ENCODE results near the gene BNIP1. TPM values are rescaled to one million over a fixed set of nuclear protein-coding genes. Genes with fewer than 3 reads are reported as not detected.

BNIP1 gene
- total and polyA plus RNA-seq, 2 experiments from 2014 or later: 13.7 to 14.1 TPM

DNA sequence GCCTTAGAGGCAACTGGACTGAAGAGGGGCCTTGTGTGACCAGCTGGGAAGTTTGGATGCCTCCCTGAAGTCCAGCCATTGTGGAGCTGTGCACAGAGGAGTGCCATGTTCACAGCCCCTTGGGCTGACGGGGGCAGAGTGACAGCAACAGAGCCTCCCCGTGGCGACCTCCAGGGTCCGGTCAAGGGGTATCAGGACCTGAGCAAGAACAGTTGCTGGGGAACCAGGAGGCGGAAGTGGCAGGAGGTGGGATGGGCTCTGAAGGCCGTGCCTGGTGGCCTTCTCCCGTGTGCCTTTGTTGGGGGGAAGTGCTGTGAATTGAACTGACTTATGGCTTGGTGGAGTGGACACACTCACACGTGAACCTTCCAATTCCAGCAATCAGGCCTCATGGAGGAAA, 14.0 kb downstream of the BNIP1 start:
- H3K4me1 ChIP-seq (ENCODE audit: insufficient read depth): no peaks in the 10 kb centered on the region
- no peak overlapping the region for H3K27ac ChIP-seq
- in situ Hi-C loops (cut with MboI): loop anchor here (25.0 kb wide), 1 partner anchor 429 kb away; no protein-coding TSS in a partner anchor
- no peak overlapping the region for H3K9ac ChIP-seq
- no peaks in the 10 kb centered on the region for H3K27me3 ChIP-seq (replicated peaks; ENCODE audit: insufficient read depth)
- H3F3A ChIP-seq (ENCODE audit: insufficient read depth): no peaks in the 10 kb centered on the region
- H4K20me1 ChIP-seq (ENCODE audit: insufficient read depth): no peaks in the 10 kb centered on the region
- H3K79me2 ChIP-seq (ENCODE audit: insufficient read depth): no peaks in the 10 kb centered on the region
- no peaks in the 10 kb centered on the region for H3K9me3 ChIP-seq (ENCODE audit: low read depth)
- peaks cover 19% of the 10 kb centered on the region; the same call in 1 of the 2 replicates for H3K36me3 ChIP-seq (ENCODE audit: low read depth)
- no peak for DNase-seq
- TF ChIP-seq EZH2 (IDR thresholded peaks at IDR 0.05; ENCODE audit: insufficient read depth, poor library complexity, severe bottlenecking) (no peak), EZH2phosphoT487 (IDR thresholded peaks at IDR 0.05; ENCODE audit: insufficient read depth, low read depth) (no peak)
- H2AFZ ChIP-seq: no peak overlapping the region
- H3K9me2 ChIP-seq (ENCODE audit: insufficient read depth): no peaks in the 10 kb centered on the region
- WGBS, 2 experiments (ENCODE audit: low coverage in 1 of 2, low lambda C conversion rate in 2 of 2, missing lambda C conversion rate in 2 of 2): 87 to 88% methylated on average over 8 of the region's 8 CpGs
- H3K4me3 ChIP-seq: no peak overlapping the region
- H3K4me2 ChIP-seq (ENCODE audit: unreplicated experiment): no peak overlapping the region

DNA sequence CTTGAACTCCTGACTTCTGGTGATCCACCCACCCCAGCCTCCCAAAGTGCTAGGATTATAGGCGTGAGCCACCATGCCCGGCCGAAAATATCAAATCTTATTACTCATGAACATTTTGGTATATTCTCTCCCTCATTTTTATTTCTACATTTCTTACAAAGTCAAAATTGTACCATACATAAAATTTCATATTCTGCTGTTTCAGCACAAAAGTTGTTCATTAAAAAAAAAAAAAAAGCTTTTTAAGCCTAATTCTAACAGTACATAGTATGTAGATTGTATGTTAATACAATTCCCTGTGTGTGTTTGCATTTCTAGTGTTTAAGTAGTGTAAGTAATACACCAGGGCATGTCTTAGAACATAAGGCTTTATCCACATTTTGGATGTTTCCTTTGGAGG, 14.9 kb downstream of the BNIP1 start:
- in situ Hi-C loops (cut with MboI): loop anchor here (25.0 kb wide), 1 partner anchor 428 kb away; no protein-coding TSS in a partner anchor
- Histone ChIP-seq H3K27me3 (replicated peaks; ENCODE audit: insufficient read depth) (no peaks in the 10 kb centered on the region), H3K4me1 (ENCODE audit: insufficient read depth) (no peaks in the 10 kb centered on the region), H3K79me2 (ENCODE audit: insufficient read depth) (no peaks in the 10 kb centered on the region), H4K20me1 (ENCODE audit: insufficient read depth) (no peaks in the 10 kb centered on the region), H3K4me2 (ENCODE audit: unreplicated experiment) (no peak overlapping the region), H3K9ac (no peak overlapping the region), H3K36me3 (ENCODE audit: low read depth) (peaks cover 19% of the 10 kb centered on the region; the same call in 1 of the 2 replicates), H3F3A (ENCODE audit: insufficient read depth) (no peaks in the 10 kb centered on the region), H3K9me3 (ENCODE audit: low read depth) (no peaks in the 10 kb centered on the region), H3K9me2 (ENCODE audit: insufficient read depth) (no peaks in the 10 kb centered on the region), H2AFZ (no peak overlapping the region), H3K4me3 (no peak overlapping the region), H3K27ac (no peak overlapping the region)
- TF ChIP-seq EZH2 (IDR thresholded peaks at IDR 0.05; ENCODE audit: insufficient read depth, poor library complexity, severe bottlenecking) (no peak), EZH2phosphoT487 (IDR thresholded peaks at IDR 0.05; ENCODE audit: insufficient read depth, low read depth) (no peak)
- WGBS, 2 experiments (ENCODE audit: low coverage in 1 of 2, low lambda C conversion rate in 2 of 2, missing lambda C conversion rate in 2 of 2): 89 to 96% methylated on average over 3 of the region's 3 CpGs
- DNase-seq: no peak

DNA sequence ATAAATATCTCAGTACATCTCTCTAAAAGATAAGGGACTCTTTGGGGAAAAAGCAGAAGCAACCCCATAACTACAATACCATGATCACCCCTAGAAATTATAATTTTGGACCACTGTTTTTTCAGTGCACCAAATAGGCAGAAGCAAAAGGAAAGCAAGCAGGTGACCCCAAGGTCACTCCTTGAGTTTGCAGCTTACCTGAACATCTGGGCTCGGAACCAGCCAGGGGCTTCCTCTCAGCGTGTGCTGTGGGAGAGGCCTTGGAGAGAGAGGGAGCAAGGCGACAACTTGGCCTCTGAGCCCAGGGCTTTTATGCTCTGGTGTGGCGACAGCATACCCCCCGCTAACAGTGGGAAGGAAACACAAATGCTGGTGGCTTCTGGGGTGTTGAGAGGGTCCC, 16.8 kb downstream of the BNIP1 start:
- no peak overlapping the region for H3K27ac ChIP-seq
- H3K9me3 ChIP-seq (ENCODE audit: low read depth): no peaks in the 10 kb centered on the region
- no peaks in the 10 kb centered on the region for H3K4me1 ChIP-seq (ENCODE audit: insufficient read depth)
- no peak overlapping the region for H3K9ac ChIP-seq
- DNase-seq: no peak
- TF ChIP-seq EZH2phosphoT487 (IDR thresholded peaks at IDR 0.05; ENCODE audit: insufficient read depth, low read depth) (no peak), EZH2 (IDR thresholded peaks at IDR 0.05; ENCODE audit: insufficient read depth, poor library complexity, severe bottlenecking) (no peak)
- no peak overlapping the region for H3K4me2 ChIP-seq (ENCODE audit: unreplicated experiment)
- H4K20me1 ChIP-seq (ENCODE audit: insufficient read depth): no peaks in the 10 kb centered on the region
- 98 to 99% methylated on average over 5 of the region's 5 CpGs for WGBS, 2 experiments (ENCODE audit: low coverage in 1 of 2, low lambda C conversion rate in 2 of 2, missing lambda C conversion rate in 2 of 2)
- no peaks in the 10 kb centered on the region for H3K79me2 ChIP-seq (ENCODE audit: insufficient read depth)
- no peaks in the 10 kb centered on the region for H3K27me3 ChIP-seq (replicated peaks; ENCODE audit: insufficient read depth)
- H3K36me3 ChIP-seq (ENCODE audit: low read depth): peaks cover 10% of the 10 kb centered on the region; the same call in 1 of the 2 replicates
- no peaks in the 10 kb centered on the region for H3K9me2 ChIP-seq (ENCODE audit: insufficient read depth)
- in situ Hi-C loops (cut with MboI): loop anchor here (25.0 kb wide), 1 partner anchor 426 kb away; no protein-coding TSS in a partner anchor
- H3K4me3 ChIP-seq: no peak overlapping the region
- no peak overlapping the region for H2AFZ ChIP-seq
- H3F3A ChIP-seq (ENCODE audit: insufficient read depth): peaks cover 6% of the 10 kb centered on the region; the same call in 1 of the 2 replicates

DNA sequence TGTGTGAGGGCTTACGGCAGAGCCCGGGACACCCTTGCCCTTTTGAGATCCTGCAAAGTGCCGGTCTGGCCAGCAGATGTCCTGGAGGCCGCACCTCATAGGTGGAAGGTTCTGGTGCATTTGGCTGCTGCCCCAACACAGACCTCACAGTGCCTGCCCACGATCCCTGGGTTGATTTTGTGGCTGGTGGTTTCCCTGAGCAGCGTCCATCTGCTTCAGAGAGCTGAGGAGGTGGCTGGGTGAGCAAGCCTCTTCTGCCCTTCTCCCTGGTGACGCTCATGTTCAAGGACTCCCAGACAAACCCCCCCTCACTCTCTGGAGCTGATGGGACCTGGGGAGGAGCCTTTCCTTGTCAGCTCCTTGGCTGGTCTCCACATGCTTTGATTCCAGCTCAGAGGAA, 18.9 kb downstream of the BNIP1 start:
- H3K36me3 ChIP-seq (ENCODE audit: low read depth): peaks cover 10% of the 10 kb centered on the region; the same call in 1 of the 2 replicates
- no peak overlapping the region for H3K27ac ChIP-seq
- no peaks in the 10 kb centered on the region for H3K79me2 ChIP-seq (ENCODE audit: insufficient read depth)
- in situ Hi-C loops (cut with MboI): loop anchor here (25.0 kb wide), 1 partner anchor 424 kb away; no protein-coding TSS in a partner anchor
- H2AFZ ChIP-seq: no peak overlapping the region
- DNase-seq: no peak
- H3K4me2 ChIP-seq (ENCODE audit: unreplicated experiment): no peak overlapping the region
- 87 to 89% methylated on average over 7 of the region's 7 CpGs for WGBS, 2 experiments (ENCODE audit: low coverage in 1 of 2, low lambda C conversion rate in 2 of 2, missing lambda C conversion rate in 2 of 2)
- no peaks in the 10 kb centered on the region for H3K9me2 ChIP-seq (ENCODE audit: insufficient read depth)
- H3K27me3 ChIP-seq (replicated peaks; ENCODE audit: insufficient read depth): no peaks in the 10 kb centered on the region
- H3K9ac ChIP-seq: no peak overlapping the region
- TF ChIP-seq EZH2phosphoT487 (IDR thresholded peaks at IDR 0.05; ENCODE audit: insufficient read depth, low read depth): no peak
- no peak for TF ChIP-seq EZH2 (IDR thresholded peaks at IDR 0.05; ENCODE audit: insufficient read depth, poor library complexity, severe bottlenecking)
- no peaks in the 10 kb centered on the region for H3K9me3 ChIP-seq (ENCODE audit: low read depth)
- H3K4me1 ChIP-seq (ENCODE audit: insufficient read depth): no peaks in the 10 kb centered on the region
- H3K4me3 ChIP-seq: no peak overlapping the region
- no peaks in the 10 kb centered on the region for H4K20me1 ChIP-seq (ENCODE audit: insufficient read depth)
- H3F3A ChIP-seq (ENCODE audit: insufficient read depth): peaks cover 6% of the 10 kb centered on the region; the same call in 1 of the 2 replicates

Data from GM23248 (cell line).